Measurements from ENCODE around the gene NCOA1.
"Not testable (repeated sequence)": the region's sequence is repeated elsewhere in the genome, so short reads cannot be mapped to it uniquely, and the experiment has no call there.

Gene NCOA1

GRCh38 chr2:24507549-24507948 is 16.5 kb downstream of the NCOA1 start:
- DNase-seq (ENCODE audit: low read depth) = no peak

DNA sequence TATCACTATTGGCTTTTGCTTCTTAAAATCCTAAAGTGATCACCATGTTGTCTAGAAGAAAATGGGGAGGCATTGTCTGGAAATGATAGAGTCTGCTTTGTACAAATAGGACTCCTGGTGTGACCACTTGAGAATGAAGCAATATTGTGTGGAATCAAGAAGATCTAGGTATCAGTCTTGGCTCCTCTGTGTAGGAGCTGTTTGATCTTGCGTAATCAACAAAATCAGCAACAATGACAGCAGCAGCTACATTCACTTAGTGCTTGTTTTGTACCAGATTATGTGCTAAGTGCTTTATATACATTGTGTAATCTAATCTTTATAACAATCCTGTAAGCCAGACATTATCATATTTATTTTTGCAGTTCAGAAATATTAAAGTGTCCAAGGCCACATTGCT is 17.8 kb downstream of the NCOA1 start:
- DNase-seq (ENCODE audit: low read depth) = no peak

GRCh38 chr2:24509425-24509824 is 18.4 kb downstream of the NCOA1 start:
- DNase-seq (ENCODE audit: low read depth) = no peak

DNA sequence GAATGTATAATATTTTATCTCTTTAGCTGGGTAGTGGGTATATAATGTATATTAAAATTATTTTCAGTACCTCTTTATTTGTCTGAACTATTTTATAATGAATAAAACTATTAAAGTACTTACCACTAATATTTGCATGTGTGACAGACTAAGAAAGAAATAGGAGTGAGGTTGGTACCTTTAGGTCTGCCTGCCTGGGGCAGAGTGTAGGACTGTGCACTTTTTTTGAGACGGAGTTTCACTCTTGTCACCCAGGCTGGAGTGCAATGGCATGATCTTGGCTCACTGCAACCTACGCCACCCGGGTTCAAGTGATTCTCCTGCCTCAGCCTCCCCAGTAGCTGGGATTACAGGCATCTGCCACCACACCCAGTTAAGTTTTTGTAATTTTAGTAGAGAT is 18.8 kb downstream of the NCOA1 start:
- no peak for DNase-seq (ENCODE audit: low read depth)

DNA sequence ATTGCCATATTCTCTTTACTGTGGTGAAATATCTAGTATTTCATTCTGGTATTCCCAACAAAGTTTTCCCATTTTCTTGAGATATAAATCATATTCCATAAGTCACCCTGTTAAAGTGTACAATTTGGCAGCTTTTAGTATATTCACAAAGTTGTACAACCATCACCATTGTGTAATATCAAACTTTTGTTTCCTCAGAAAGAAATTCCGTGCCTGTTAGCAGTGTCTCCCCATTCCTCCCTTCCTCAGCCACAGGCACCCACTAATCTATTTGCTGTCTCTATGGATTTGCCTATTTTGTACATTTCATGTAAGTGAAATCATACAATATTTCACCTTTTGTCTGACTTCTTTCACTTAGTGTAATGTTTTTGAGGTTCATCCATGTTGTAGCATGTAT is 19.7 kb downstream of the NCOA1 start:
- no peak for DNase-seq (ENCODE audit: low read depth)

DNA sequence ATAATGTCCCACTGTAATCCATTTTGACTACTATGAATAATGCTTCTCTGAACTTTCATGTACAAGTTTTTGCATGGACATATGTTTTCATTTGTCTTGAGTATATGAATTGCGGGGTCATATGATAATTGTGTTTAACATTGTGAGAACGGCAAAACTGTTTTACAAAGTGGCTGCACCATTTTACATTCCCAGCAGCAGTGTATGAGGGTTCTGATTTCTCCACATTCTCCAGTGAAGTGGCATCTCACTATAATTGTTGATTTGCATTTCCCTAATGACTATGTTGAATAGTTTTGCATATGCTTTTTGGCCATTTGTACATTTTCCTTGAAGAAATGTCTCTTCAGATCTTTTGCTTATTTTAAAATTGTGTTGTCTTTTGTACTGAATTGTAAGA is 20.1 kb downstream of the NCOA1 start:
- no peak for DNase-seq (ENCODE audit: low read depth)

- DNase-seq (ENCODE audit: low read depth) = no peak
Measured at GRCh38 chr2:24511894-24512293, 20.8 kb downstream of the NCOA1 start.

DNA sequence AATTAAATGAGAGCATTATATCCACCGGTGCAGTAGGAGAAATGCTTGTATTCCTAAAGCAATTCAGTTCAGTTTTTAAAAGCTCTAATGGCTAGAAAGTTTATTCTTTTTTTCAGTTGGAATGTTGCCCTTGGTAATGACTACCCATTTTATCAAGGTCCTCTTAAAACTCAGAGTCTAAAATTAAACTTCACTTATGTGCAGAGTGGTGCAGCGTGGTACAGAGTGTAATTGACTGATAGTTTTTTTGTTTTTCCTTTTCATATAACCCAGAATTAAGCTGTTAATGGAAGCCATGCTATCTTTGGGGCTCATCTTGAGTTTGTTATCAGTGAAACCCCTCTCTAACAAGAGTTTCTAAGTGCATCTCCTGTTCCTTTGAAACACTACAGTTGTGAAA is 21.4 kb downstream of the NCOA1 start:
- no peak for DNase-seq (ENCODE audit: low read depth)

DNA sequence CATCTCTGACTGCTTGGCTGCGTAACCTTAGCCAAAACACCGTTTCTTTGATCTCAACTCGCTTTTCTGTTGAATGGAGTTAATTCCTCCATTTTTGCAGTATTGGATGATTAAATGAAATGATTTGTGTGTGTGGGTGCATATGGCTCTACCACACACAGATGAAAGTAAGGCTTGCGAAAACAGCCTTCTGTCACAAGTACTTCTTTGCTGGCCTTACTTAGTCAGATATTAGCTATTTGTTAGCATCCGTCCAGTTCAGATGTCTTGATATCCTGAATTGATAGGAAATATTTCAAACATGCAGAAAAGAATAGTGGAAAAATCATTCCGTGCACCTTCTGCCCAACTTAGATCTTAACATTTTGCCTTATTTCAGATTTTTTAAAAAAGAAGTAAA is 21.8 kb downstream of the NCOA1 start:
- no peak for DNase-seq (ENCODE audit: low read depth)

DNA sequence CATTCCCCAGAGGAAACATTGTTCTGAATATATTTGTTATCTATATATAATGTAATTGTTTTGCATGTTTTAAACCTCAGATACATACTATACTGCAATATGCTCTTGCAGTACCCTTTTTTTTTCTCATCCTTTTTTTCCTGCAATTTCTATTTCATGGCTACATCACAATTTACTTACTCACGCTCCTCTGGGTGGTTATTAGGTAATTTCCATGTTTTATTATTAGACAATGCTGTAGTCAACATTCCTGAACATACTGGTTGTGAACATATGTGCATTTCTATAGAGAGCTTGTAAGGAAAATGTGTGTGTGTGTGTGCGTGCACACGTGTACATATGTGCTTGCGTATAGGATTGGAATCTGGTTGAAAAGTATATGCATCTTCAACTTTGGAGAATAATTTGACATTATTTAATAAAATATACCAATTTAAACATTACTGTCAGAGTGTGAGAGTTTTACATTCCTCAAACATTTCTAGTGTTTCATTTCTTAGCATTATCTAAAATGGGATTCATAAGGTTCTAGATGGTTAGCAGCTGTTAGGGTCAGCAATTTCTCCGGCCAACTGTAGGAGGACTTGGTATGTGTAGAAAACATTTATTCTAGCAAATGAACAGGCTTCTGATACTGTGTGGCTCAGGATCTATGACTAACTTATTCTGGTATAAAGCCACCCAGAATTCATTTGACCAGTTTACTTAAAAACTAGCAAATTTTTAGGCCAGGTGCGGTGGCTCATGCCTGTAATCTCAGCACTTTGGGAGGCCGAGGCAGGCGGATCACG is 22.4 kb downstream of the NCOA1 start:
- no peak for DNase-seq (ENCODE audit: low read depth)

GRCh38 chr2:24514820-24515219 is 23.8 kb downstream of the NCOA1 start:
- DNase-seq (ENCODE audit: low read depth) = no peak

DNA sequence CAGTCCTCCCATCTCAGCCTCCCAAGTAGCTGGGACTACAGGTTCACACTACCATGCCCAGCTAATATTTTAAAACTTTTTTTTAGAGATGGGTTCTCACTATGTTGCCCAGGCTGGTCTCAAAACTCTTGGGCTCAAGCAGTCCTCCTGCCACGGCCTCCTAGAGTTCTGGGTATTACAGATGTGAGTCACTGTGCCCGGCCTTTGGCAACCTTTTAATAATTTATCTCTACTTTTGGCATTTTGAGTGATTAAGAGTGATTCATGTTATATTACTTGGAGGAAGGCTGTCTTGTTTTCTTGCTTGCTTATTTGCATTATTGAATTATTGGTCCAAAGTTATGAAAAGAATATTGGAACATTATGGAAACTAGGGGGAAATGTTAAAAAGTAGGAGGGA is 24.3 kb downstream of the NCOA1 start:
- DNase-seq (ENCODE audit: low read depth) = no peak

DNA sequence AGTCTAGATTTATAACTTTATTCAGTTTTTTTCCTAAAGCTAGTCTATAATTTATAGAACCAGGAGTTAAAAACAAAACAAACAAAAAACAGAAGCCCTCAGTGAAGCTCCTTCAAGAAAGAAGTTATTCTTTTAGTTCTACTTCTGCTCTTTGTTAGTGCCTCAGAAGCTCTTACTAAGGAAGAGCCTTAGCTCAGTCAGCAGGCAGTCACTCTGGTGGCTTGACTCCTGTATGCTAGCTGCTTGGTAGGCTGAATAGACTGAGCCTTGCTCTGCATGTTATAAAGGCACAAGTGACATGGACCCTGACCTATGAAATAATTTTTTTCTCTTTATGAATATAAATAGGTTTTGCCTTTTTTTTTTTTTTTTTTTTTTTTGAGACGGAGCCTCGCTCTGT is 24.8 kb downstream of the NCOA1 start:
- no peak for DNase-seq (ENCODE audit: low read depth)

- DNase-seq (ENCODE audit: low read depth) = no peak
Measured at GRCh38 chr2:24517247-24517646, 26.2 kb downstream of the NCOA1 start.

DNA sequence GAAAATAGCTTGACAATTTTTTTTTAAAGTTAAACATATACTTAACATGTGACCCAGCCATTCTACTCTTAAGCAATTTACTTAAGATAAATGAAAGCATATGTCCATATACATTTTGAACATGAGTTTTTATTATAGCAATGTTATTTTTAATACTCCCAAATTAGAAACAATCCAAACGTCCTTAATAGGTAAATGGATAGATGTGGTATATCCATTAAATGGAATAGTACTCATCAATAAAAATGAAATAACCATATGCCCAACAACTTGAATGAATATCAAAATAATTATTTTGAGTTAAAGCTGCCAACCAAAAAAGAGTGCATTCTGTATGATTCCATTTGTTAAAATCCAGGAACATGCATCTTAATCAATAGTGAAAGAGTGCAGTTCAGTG is 29.1 kb downstream of the NCOA1 start:
- no peak for DNase-seq (ENCODE audit: low read depth)

DNA sequence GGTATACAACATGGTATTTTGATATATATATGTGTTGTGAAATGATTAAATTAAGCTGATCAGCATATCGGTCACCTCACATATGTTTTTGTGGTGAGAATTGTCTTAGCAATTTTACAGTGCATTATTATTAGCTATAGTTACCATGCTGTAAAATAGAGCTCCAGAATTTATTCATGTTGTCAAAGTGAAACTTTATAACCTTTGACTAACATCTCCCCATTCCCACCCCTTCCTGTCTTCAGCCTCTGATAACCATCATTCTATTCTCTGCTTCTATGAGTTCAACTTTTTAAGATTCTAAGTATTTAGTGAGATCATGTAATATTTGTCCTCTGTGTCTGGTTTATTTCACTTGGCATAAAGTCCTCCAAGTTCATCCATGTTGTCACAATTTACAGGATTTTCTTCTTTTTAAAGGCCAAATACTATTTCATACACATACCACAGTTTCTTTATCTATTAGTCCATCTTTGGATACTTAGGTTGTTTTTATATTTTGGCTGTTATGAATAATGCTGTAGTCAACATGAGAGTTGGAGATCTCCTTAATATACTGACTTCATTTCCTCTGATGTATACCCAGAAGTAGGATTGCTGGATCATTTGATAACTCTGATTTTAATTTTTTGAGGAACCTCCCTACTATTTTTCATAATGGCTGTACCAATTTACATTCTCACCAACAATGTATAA is 30.3 kb downstream of the NCOA1 start:
- DNase-seq (ENCODE audit: low read depth) = no peak

DNA sequence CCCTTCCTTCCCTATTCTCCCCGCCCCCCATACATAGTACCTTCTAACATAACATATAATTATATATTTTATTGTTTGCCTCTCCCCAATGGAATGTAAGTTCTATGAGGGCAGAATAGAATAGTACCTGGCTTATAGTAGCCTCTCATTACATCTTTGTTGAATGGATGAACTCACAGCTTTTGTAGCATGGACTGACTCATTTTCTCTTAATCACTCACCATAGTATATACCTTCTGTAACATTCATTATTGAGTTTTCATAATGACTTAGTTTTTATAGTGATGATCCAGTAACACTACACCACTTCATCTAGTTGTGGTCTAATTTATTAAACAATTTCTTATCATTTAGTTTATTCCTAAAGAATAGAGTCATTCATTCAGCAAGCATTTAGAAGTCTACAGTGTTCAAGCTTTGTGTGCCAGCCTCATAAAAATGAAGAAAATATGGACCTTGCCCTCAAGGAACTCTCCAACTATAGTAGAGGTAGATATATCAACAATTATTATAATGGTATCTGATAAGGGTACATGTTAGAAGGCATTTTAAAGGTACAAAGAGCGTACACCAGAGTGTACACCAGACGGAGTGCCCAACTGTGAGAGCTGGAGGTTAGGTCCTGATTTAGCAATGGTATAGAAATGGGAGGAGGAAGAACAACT is 31.1 kb downstream of the NCOA1 start:
- DNase-seq (ENCODE audit: low read depth) = no peak

GRCh38 chr2:24527536-24527935 is 36.5 kb downstream of the NCOA1 start:
- DNase-seq (ENCODE audit: low read depth) = no peak

- no peak for DNase-seq (ENCODE audit: low read depth)
Measured at GRCh38 chr2:24530796-24531195, 39.7 kb downstream of the NCOA1 start.

- DNase-seq (ENCODE audit: low read depth) = not testable (repeated sequence)
Measured at GRCh38 chr2:24531610-24532009, 40.6 kb downstream of the NCOA1 start.

DNA sequence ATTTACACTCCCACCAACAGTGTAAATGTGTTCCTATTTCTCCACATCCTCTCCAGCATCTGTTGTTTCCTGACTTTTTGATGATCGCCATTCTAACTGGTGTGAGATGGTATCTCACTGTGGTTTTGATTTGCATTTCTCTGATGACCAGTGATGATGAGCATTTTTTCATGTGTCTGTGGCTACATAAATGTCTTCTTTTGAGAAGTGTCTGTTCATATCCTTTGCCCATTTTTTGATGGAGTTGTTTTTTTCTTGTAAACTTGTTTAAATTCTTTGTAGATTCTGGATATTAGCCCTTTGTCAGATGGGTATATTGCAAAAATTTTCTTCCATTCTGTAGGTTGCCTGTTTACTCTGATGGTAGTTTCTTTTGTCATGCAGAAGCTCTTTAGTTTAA is 41.0 kb downstream of the NCOA1 start:
- not testable (repeated sequence) for DNase-seq (ENCODE audit: low read depth)

DNA sequence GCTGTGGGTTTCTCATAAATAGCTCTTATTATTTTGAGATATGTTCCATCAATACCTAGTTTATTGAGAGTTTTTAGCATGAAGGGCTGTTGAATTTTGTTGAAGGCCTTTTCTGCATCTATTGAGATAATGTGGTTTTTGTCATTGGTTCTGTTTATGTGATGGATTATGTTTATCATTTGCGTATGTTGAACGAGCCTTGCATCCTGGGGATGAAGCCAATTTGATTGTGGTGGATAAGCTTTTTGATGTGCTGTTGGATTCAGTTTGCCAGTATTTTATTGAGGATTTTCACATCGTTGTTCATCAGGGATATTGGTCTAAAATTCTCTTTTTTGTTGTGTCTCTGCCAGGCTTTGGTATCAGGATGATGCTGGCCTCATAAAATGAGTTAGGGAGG is 42.5 kb downstream of the NCOA1 start:
- not testable (repeated sequence) for DNase-seq (ENCODE audit: low read depth)

DNA sequence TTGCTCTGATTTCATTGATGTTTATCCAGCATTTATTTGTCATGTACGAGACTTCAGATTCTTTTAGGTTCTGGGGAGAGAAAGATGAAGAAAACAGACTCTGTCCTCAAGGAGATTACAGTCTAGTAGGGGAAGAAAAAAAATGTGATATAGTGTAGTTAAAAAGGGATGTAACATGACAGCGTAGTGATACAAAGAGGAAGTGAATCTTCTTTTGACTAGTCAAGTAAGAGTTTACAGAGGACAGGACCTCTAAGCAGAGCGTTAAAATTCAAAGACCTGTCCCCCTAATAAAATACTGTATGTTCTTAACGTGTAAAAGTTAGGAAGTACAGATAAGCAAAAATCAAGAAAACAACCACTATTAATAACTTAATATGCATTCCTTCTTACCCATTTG is 47.7 kb downstream of the NCOA1 start:
- no peak for DNase-seq (ENCODE audit: low read depth)
